Limb (tissue), 2 donors: ENCODE data around the gene MCM9.

Experiments
- DNase-seq, 2 donors: peaks; one replicate each; pipeline ENCODE4 v3.0.0-alpha.2; 2016; ENCODE audit errors: extremely low spot score in 2 of 2

MCM9 gene

DNA sequence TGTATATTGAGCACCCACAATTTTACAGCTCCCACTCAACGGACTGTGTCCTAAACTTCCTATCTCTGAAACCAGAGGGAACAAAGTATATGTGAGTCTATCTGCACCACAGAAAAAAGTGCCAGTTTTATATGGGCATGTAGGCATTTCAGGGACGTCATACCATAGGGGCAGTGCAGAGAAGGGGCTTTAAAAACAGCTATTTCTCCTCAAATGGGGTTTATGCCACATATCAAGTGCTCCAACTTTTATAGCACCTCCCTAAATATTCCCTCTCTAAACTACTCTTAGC lies 69.9 kb downstream of the MCM9 start:
- no peak for DNase-seq

DNA sequence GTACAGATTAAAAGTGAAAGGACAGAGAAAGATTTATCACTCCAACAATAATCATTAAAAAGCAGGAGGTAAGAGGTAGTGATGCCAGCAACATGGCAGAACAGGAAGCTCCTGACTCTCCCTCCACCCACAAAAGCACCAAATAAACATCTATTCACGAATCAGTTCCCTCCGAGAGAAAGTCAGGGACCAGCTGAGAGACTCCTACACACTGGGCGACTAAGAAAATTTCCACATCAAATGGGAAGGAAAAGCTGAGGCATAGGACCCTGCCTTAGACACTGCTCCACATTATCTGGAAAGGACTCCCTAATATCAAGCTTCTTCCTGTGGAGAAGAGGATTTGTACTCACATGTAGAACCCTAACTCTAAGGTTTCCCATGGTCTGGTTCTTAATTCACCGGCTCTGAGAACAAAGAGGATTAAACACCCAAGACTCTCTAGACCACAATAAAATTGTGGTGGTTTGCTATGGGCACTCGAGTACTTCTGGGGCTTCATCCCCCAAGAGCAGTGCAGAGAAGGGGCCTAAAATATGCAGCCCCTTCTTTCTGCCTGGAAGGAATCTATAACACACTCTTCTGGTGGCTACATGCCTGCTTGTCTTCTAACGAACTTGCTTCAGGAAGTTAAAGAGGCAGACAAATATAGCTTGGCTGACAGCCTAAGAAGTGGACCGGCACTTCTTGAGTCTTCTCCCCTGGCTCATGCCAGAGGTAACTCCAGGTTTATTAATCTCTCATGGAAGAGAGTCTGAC lies 70.4 kb downstream of the MCM9 start:
- no peak for DNase-seq

DNA sequence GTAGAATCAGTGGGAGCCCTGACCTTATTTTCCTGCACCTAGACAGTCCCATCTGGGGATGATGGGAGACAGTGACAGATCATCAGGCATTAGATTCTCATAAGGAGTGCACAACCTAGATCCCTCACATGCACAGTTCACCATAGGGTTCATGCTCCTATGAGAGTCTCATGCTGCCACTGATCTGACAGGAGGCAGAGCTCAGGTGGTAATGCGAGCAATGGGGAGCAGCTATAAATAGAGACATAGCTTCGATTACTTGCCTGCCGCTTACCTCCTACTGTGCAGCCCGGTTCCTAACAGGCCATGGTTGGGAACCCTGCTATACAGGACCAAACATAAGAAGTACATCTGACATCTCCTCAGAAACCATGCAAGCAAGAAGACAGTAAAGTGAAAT lies 72.5 kb downstream of the MCM9 start:
- DNase-seq = no peak

DNA sequence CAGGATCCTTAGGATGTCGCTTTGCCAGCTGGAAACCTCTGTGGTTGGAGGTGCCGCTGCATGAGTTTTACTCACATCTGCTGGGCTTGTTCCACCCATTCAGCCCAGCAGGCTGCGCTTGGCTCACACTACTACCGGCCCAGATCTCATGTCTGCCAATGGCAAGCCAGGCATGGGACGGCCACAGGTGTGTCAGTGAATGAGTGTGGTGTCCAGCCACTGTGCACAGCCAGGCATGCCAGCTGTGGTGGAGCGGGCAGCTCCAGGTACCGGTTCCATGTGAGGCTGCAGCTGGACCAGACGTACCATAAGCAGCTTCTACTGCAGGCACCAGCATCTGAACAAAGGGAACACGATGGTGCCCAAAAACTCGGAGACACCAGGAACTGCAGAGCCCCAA lies 74.1 kb downstream of the MCM9 start:
- no peak for DNase-seq

DNA sequence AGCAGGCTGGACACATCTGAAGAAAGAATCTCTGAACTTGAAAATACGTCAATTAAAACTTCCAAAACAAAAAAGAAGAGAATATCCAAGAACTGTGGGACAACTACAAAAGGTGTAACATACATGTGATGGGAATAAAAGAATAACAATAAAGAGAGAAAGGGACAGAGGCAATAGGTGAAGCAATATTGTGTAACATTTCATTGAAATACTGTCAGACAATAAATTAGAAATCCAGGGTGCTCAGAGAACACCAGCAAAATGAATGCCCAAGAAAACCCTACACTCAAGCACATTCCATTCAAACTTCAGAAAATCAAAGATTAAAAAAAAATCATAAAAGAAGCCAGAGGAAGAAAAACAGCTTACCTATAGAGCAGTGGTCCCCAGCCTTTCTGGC lies 74.6 kb downstream of the MCM9 start:
- DNase-seq = no peak

DNA sequence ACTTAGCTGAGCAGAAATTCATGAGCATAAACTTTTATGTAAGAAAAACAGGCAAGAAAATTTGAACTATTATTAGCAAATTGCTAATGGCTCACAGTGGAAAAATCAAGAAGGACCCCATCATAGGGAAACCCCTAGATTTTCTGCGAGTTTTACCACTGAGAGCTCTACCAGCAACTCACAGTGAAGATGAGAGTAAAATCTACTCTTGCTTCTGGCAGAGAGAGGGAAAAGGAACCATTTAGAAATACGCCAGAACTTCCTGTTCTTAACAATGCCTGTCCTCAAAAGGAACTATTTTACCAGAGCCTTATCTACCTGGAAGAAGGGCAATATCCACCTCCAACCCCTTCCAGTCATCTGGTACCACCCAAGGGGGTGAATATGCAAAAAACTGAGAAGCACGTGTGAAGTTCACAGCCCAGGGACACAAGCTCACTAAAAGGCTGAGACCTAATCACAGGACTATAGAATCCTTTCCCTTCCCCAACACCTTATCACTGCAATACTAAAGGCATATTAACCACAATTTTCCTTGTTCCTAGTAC lies 75.4 kb downstream of the MCM9 start:
- no peak for DNase-seq

DNA sequence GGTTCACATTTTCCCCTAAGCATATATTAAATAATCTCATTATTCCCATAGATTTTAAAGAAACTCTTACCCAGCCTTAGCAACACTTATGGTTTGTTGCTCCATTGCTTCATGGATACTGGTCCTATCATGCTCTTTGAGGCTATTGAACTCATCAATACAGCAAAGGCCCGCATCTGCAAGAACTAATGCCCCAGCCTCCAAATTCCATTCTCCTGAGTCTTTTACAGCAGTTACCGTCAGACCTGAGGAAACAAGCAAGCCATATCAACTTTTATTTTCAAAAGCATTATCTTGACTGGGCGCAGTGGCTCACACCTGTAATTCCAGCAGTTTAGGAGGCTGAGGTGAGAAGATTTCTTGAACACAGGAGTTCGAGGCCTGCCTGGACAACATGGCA lies 78.7 kb downstream of the MCM9 start:
- no peak for DNase-seq

DNA sequence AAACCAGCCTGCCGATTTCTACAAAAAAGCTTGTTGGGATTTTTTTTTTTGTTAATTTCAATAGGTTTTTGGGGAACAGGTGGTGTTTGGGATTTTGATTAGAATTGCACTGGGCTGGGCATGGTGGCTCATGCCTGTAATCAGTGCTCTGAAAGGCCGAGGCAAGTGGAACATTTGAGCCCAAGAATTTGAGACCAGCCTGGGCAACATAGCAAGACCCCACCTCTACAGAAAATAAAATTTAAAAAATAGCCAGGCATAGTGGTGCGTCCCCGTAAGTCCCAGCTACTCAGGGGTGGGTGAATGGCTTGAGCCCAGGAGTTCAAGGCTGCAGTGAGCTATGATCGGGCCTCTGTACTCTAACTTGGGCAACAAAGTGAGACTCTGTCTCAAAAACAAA lies 81.6 kb downstream of the MCM9 start:
- DNase-seq = no peak

DNA sequence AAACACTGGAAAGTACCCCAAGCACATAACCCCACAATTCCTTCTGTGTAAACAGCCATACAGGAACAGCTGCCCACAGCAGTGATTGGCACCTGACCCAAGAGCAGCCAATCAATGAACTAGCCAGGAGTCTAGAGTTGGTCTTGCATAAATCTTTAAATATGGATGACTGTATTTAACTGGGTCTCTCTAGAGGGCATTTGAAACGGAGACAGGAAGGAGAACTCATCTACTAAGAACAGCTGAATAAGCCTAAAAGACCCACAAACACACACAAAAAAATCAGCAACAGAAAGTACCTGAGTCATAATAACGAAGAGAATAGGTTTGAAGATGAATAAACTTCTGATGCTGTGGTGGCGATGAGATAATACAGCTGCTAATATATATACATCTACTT lies 90.0 kb downstream of the MCM9 start:
- no peak for DNase-seq

DNA sequence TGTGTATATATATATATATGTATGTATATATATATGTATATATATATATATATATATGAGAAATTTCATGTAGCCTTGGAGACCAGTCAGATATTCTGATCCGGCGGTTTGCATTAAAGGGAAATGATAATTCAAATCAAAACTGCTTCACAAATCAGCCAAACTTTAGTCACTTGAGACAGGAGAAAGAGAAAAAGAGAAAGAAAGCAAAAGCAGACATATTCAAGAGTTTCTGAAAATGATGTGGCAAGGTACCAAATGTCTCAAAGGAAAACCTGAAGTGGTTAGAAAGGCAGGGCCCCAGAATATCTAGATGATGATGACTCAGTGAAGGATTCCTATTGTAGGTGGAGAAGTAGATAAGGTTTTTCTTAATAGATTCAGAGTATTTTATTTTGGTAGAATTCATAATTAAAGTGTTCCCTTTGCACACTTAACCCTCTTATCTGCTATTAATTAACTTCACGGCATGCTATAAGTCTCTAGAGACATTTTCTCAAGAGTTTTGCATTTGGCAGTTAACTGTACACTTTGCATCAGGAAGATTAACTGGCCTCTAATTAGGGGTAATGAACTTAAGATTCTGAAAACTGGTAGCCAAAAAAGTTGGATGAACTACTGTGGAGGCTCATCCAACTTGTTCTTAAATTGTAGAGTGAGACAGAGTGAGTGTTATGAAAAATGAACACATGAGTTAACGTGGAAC lies 91.1 kb downstream of the MCM9 start:
- DNase-seq = no peak

DNA sequence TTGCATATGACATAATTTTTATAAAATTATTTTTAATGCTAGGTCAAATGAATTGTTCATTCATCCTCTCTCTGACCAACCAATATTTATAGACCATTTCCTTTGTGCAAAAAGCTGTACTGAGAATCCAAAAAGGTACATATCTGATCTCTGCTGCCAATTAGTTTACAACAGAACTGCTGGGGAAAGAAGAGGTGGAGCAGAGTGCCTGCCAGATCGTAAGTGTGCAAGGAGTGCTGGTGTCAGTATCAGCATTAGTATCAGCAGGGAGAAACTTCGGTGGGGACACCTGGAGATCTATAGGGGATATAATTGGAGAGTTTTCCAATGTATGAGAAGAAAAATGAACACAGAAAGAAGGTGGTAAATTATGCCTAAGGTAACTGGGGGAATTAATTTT lies 104.3 kb downstream of the MCM9 start:
- DNase-seq = no peak

DNA sequence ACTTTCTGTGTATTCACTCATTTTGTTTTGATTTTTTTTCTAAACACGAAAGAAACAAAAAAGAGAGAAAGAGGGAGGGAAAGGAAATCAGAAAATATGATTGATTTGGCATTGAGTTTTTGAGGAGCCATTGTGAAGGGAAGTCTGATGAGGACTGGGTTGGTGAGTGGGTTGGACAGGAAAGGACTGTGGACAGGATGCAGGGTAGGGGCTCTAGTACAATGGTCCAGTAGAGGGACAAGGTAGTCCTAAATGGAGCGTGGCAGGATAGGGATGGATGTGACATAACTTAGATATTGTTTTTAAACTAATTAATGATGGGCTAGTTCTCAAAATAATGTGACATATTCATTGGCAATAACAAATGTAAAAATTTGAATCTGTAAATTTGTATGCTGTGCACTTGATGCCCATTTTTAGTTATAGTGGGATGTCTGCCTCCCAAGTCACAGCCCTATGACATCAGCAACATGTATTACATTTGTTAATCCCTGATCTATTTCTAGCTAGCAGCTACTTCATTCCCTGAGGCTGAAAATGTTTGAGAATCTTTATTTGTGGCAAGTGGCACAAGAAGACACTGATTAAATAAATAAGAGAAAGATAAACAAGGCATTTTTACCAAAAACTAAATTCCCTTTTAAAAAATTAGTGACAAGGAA lies 105.0 kb downstream of the MCM9 start:
- no peak for DNase-seq

DNA sequence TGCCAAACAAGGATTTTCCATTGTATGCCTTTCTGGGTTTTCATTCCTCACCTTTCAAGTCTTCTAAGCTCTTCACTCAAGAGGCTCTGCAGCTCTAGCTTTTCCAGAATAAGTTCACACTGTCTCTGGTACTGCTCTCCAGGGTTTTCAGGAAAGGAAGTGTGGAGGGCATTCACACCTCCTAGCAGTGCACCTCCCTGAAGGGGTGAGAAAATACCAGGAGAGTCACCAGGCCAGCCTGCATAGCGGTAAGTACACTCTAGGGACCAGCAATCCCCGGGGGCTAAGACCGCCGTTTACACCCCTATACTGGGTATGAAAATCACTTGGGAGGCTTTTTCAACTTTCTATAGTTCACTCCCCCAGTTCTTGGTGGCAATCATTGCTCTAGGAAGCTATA lies 108.9 kb downstream of the MCM9 start:
- no peak for DNase-seq

DNA sequence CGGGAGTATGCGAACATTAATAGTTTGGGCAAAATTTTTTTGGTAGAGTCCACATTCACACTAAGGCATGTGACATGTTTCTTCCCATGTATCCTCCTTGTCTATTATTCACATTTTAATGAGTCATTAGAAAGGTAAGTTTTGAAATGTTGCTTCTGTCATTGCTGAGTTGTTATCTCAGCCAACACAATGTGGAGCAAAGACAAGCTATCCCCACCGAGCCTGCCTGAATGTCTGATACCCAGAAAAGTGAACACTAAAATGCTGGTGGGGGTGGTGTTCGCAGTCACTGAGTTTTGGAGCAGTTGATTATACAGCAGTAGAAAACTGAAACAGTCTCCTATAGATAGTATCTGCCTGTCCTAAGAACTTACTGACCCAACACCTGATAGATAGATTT lies 109.3 kb downstream of the MCM9 start:
- DNase-seq = no peak

DNA sequence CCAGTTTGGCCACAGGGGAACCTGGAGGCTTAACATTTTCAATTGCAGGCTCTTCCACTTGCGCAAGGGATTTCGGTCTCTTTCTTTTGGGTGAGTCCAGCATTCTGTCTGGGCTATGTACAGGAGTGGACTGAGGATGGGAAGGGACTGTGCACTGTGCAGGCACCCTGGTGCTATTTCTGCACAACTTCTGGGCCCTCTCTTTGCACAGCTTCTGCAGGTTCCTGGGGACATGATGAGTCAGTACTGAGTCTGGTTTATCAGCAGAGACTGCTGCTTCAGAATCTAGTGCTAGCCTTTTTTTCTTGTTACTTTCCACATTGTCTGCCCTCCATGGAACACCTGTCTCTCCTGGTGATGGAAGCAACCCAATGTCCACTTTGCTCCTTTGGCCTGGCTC lies 119.5 kb downstream of the MCM9 start:
- no peak for DNase-seq

DNA sequence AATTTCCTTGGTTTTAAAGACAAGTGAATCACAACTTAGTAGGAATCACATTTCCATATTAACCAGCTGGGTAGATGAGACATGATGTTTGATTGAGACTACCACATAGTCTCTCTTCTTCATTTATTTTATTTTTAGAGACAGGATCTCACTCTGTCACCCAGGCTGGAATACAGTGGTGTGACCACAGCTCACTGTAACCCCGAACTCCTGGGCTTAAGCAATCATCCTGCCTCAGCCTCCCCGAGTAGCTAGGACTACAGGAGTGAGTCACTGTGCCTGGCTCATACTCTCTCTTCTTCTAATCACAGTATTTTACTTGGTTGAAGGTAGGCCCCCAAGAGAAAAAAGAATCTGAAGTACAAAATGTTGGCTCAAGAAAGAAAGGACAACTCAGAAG lies 121.2 kb downstream of the MCM9 start:
- no peak for DNase-seq

DNA sequence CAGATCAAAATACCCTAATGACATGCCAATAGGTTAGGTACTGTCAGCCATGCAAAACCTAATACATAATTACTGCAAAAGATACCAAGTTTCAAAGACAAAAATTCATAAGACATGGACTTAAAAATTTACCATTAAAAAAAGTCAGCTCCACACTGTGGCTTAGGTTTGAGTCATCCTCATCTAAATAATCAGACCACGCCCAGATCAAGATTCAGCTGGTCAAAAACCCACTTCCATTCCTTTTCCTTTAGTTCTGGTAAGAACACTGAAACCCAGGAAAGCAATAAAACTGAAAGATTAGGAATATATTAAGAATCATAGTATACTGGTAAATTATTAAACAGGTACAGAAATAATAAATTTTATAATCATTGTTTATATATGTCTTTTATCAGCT lies 122.0 kb downstream of the MCM9 start:
- no peak for DNase-seq

DNA sequence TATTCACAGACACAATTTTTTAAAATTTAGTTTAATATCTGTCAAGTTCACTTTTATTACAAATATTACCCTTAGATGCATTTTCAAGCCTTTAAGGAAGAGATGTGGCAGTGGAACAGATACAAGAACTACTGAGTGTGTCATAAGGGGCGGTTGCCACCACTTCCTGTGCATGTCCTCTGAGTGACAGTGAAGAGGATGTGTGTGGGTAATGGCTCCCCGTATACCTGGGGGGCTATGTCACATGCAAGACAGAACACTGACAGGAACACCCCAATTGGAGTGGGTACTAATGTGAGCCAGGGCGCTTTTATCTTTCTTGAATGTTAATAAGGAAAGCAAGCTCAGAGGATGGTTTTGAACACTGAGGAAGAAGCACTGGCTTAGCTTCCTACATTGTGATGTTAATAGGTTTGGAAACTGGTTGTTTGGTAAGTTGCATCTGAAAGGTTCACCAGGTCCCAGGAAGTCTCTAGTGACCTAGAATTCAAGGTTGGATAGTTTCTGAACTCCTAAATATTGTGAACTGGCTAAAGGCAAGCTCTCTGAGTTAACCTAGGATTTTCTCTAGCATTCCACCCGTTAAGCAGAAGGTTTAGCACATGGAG lies 124.4 kb downstream of the MCM9 start:
- DNase-seq = no peak

DNA sequence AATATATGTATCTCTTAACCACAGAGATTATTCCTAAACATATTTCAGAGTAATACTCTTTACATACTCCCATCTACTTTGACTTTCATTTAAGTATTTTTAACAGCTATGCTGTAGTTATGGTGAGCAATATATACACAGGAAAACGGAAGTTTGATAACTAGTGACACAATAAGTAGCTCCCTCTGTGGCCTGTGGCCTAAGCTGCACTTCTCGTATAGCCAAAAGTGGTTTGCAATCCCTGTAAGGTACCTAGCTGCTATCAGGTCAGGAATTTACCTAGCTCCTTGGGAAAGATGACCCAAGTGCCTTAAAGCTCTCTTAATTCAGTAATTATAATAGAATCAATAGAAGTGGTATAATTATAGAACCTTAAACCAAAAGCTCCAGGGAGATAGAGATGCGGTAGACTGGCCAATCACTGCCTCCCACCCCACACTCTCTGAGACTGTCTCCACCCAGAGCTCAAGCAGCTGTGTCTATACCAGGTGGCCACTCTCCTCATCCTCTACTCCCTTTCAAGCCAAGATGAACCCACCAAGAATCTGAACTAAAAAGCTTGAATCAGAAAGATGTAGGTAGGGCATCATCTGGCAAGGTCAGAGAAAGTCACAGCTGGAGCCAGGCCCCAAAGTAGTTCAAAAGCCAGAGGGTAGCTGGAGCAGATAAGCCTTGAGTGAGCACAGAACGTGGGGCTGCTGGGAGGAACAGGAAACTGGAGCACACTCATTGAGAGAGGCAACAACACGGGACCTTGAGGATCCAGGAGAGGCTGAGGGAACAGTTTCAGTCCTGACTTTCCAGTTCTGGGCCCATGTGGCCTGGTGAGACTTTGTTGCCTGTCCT lies 125.9 kb downstream of the MCM9 start:
- no peak for DNase-seq

DNA sequence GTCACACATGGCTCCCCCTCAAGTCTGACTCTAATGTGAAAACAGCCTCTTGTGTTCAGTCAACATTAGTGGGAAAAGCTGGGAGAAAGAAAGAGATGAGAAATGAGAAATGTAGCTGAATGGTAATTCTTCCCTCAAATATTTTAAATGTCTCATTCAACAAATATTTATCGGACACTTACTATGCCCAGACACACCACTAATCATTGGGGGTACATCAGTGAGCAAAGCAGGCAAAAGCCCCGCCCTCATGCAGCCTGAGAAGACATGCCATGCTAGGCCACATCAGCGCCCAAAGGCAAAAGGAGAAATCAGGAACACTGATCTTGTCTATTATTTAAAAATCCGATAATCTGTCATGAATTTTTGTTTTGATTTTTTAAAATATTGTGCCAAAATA lies 130.9 kb downstream of the MCM9 start:
- no peak for DNase-seq

DNA sequence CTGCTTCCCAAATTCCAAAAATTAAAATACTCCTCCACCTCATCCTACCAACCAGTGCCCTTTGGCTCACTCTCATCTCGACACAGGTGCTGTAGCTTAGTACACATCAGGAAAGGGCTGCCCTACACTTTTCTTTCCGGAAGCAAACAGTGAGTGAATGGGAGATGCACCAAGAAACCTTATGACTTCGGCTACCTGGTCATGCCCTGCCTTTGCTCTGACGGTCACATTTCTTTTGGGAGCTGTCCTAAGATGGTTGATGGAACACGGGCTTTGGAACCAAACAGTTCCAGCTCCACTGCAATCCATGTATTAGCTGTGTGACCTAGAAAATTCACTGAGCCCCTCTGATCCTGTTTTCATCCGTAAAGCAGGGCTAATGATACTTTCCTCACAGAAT lies 133.7 kb downstream of the MCM9 start:
- no peak for DNase-seq
